Panc1 (cell line): Measurements from ENCODE around the gene AHNAK. TPM values are rescaled to one million over a fixed set of nuclear protein-coding genes. Genes with fewer than 3 reads are reported as not detected.

ENCODE experiments used
- ATAC-seq: fragments of 200-7000 bp; cut with Tn5 transposase; 2 replicates; pipeline ENCODE4 v1.9.1; 2020; ENCODE audit warnings: mild to moderate bottlenecking, moderate library complexity
- BruUV-seq: library from RNA; stranded (reverse); fragments of 400-500 nt; replicated peaks from 2 replicates; lab custom pipeline; 2021; lab: Mats Ljungman, UMichigan
- CTCF ChIA-PET: fragments of 300-600 bp; sonication (Branson Sonifier 250); formaldehyde crosslinking; loops from one replicate; lab custom pipeline; 2022; ENCODE audit warnings: antibody characterized with exemption; lab: Charles Lee
- POLR2A ChIA-PET: fragments of 300-600 bp; sonication (Branson Sonifier 250); formaldehyde crosslinking; loops from one replicate; lab custom pipeline; 2022; ENCODE audit warnings: antibody characterized with exemption; lab: Charles Lee
- DNase-seq: peaks from one replicate; pipeline ENCODE4 v3.0.0-alpha.2; 2010; ENCODE audit warnings: low read depth, low spot score
- H3K27ac ChIP-seq: 2 replicates; pipeline ENCODE4 v1.5.1; 2011; ENCODE audit warnings: mild to moderate bottlenecking, low read length, inconsistent platforms
- H3K27me3 ChIP-seq: fragments of 200-500 bp; sonication (Bioruptor generic); 2 replicates; pipeline ENCODE4 v1.6.0; 2014; ENCODE audit warnings: low read length, inconsistent platforms; ENCODE audit not compliant: control insufficient read depth, insufficient read depth
- H3K36me3 ChIP-seq: fragments of 200-500 bp; sonication (Bioruptor generic); 2 replicates; pipeline ENCODE4 v1.5.1; 2014; ENCODE audit warnings: inconsistent platforms, mild to moderate bottlenecking, low read length, moderate library complexity; ENCODE audit not compliant: control insufficient read depth, insufficient read depth
- H3K4me1 ChIP-seq: 2 replicates; pipeline ENCODE4 v1.5.1; 2011; ENCODE audit warnings: inconsistent platforms, mild to moderate bottlenecking, low read length, moderate library complexity; ENCODE audit not compliant: control insufficient read depth, insufficient read depth
- H3K4me3 ChIP-seq, 2 experiments: 2 replicates each; pipeline ENCODE4 v1.5.1; 2011 to 2012; ENCODE audit warnings: low read depth in 2 of 2, low read length in 2 of 2, mild to moderate bottlenecking in 2 of 2, inconsistent platforms in 1 of 2, moderate library complexity in 1 of 2
- H3K9me3 ChIP-seq: fragments of 200-500 bp; sonication (Bioruptor generic); 2 replicates; pipeline ENCODE4 v1.5.1; 2014; ENCODE audit warnings: low read depth, mild to moderate bottlenecking, inconsistent platforms, low read length, moderate library complexity; ENCODE audit not compliant: control insufficient read depth, insufficient read depth
- CTCF ChIP-seq: fragments of 450-650 bp; IDR thresholded peaks from 2 replicates; pipeline ENCODE4 v1.5.1; 2017; ENCODE audit warnings: mild to moderate bottlenecking
- POLR2AphosphoS5 ChIP-seq: IDR thresholded peaks from 2 replicates; pipeline ENCODE4 v1.6.1; 2012; ENCODE audit warnings: mild to moderate bottlenecking, low read depth, low read length, moderate library complexity
- REST ChIP-seq, 2 experiments: IDR thresholded peaks; 2 replicates each; pipeline ENCODE4 v1.6.1; 2011 to 2012; ENCODE audit warnings: low read depth in 2 of 2, control low read depth in 1 of 2, low read length in 1 of 2, mild to moderate bottlenecking in 1 of 2, moderate library complexity in 1 of 2; ENCODE audit not compliant: insufficient read depth in 1 of 2
- SIN3A ChIP-seq: IDR thresholded peaks from 2 replicates; pipeline ENCODE4 v1.6.1; 2012; ENCODE audit warnings: low read depth, mild to moderate bottlenecking, low read length, moderate library complexity, borderline replicate concordance; ENCODE audit not compliant: insufficient read depth
- TCF7L2 ChIP-seq: IDR thresholded peaks from 2 replicates; pipeline ENCODE4 v1.6.1; 2011; ENCODE audit warnings: mild to moderate bottlenecking, low read depth, low read length, inconsistent platforms
- in situ Hi-C: cut with HindIII; loops from 2 replicates; pipeline ENCODE4 v1.10.0; 2016; ENCODE audit warnings: low sequenced_read_pairs, low pct_unique_long_range_greater_than_20kb
- intact Hi-C: fragments of 100-400 bp; cut with micrococcal nuclease; formaldehyde crosslinking; loops from one replicate; pipeline ENCODE4 v1.10.0; 2022; ENCODE audit not compliant: unreplicated experiment
- total RNA-seq: library from RNA; stranded (reverse); gene quantifications from one replicate; pipeline ENCODE4 v1.2.1, GENCODE V29; 2021; ENCODE audit not compliant: unreplicated experiment

Gene AHNAK
- total RNA-seq, 1 experiment from 2014 or later, result 844 TPM

GRCh38 chr11:62498492-62499286, 47.9 kb downstream of the AHNAK start:
- no peaks in the 10 kb centered on the region for H3K9me3 ChIP-seq
- TF ChIP-seq REST (IDR thresholded peaks at IDR 0.05; ENCODE audit: insufficient read depth in 1 of 2, low read depth in 2 of 2, low read length in 1 of 2) (no peak), TCF7L2 (no peak), CTCF (no peak), SIN3A (no peak), POLR2AphosphoS5 (no peak)
- peak overlapping the region; percentile 99 for H3K27ac ChIP-seq
- intact Hi-C loops, result no loop called here
- H3K36me3 ChIP-seq, result no peaks in the 10 kb centered on the region
- in situ Hi-C loops, result no loop called here
- peaks cover 46% of the 10 kb centered on the region for H3K4me1 ChIP-seq
- no TSS peak for BruUV-seq
- no peak overlapping the region for H3K4me3 ChIP-seq
- CTCF ChIA-PET, result interaction anchor here (0.6 to 0.7 kb wide), 2 partner anchors 10 to 57 kb away, joined by 3 read pairs; no protein-coding TSS in a partner anchor
- DNase-seq (no peak), ATAC-seq (no peak)
- POLR2A ChIA-PET, result interaction anchor here (0.5 kb wide), 1 partner anchor 53 kb away, joined by 11 read pairs; no protein-coding TSS in a partner anchor
- H3K27me3 ChIP-seq, result no peaks in the 10 kb centered on the region

- POLR2A ChIA-PET, result no interaction called here
- intact Hi-C loops, result no loop called here
- no peak overlapping the region for H3K4me3 ChIP-seq
- H3K9me3 ChIP-seq, result no peaks in the 10 kb centered on the region
- BruUV-seq, result no TSS peak
- peak overlapping the region; percentile 99; the same call in 1 of the 2 replicates for H3K27ac ChIP-seq
- ATAC-seq (no peak), DNase-seq (no peak)
- in situ Hi-C loops, result no loop called here
- CTCF ChIA-PET, result interaction anchor here (0.7 to 1.6 kb wide), 2 partner anchors 45 to 58 kb away, joined by 3 to 10 read pairs; no protein-coding TSS in a partner anchor
- H3K4me1 ChIP-seq, result peaks cover 45% of the 10 kb centered on the region
- no peaks in the 10 kb centered on the region for H3K36me3 ChIP-seq
- TF ChIP-seq TCF7L2, result no peak
- no peak for TF ChIP-seq POLR2AphosphoS5
- TF ChIP-seq CTCF, result no peak
- no peak for TF ChIP-seq REST (IDR thresholded peaks at IDR 0.05; ENCODE audit: insufficient read depth in 1 of 2, low read depth in 2 of 2, low read length in 1 of 2)
- TF ChIP-seq SIN3A, result no peak
- no peaks in the 10 kb centered on the region for H3K27me3 ChIP-seq
Observed at GRCh38 chr11:62498031-62498430, 48.6 kb downstream of the AHNAK start.
